ENCODE results near the gene ACSL1. TPM values are rescaled to one million over a fixed set of nuclear protein-coding genes. Genes with fewer than 3 reads are reported as not detected.

ACSL1 gene
- total and polyA plus RNA-seq, 9 of the 15 experiments (the other 6 are each of a cell fraction or from before 2014, with no cell fraction given): 6.7 to 24.1 (median 15.0) TPM

- ATAC-seq: no peak
- Histone ChIP-seq H3K79me2 (ENCODE audit: control insufficient read depth, insufficient read depth, low read length) (peaks cover 2% of the 10 kb centered on the region; the same call in 1 of the 3 replicates), H3K9me3 (replicated peaks; ENCODE audit: control insufficient read depth, insufficient read depth, low read depth, low read length) (no peaks in the 10 kb centered on the region), H3K27ac (ENCODE audit: extremely low read depth, low read depth, low read length) (no peak overlapping the region), H4K20me1 (replicated peaks; ENCODE audit: control insufficient read depth, insufficient read depth, low read length) (no peaks in the 10 kb centered on the region; the same call in 1 of the 2 replicates), H3K36me3 (ENCODE audit: control insufficient read depth, insufficient read depth, low read length) (no peaks in the 10 kb centered on the region), H2AFZ (ENCODE audit: low read depth, low read length) (no peak overlapping the region), H3K9me1 (ENCODE audit: control insufficient read depth, insufficient read depth, low read length) (no peaks in the 10 kb centered on the region), H3K4me3 (no peak overlapping the region), H3K9ac (ENCODE audit: insufficient read depth in 1 of 2, low read depth in 2 of 2, low read length in 2 of 2) (no peak overlapping the region), H3K27me3 (ENCODE audit: control insufficient read depth in 2 of 2, insufficient read depth in 2 of 2, low read length in 2 of 2) (no peaks in the 10 kb centered on the region), H3K4me2 (ENCODE audit: insufficient read depth, low read length) (no peak overlapping the region), H3K4me1 (replicated peaks in 1 of 2; ENCODE audit: control insufficient read depth in 2 of 2, insufficient read depth in 2 of 2, low read length in 2 of 2) (peaks cover 4 to 37% of the 10 kb centered on the region in 2 experiments; a peak in 4 of 5 replicates)
- TF ChIP-seq, protein P1, sequence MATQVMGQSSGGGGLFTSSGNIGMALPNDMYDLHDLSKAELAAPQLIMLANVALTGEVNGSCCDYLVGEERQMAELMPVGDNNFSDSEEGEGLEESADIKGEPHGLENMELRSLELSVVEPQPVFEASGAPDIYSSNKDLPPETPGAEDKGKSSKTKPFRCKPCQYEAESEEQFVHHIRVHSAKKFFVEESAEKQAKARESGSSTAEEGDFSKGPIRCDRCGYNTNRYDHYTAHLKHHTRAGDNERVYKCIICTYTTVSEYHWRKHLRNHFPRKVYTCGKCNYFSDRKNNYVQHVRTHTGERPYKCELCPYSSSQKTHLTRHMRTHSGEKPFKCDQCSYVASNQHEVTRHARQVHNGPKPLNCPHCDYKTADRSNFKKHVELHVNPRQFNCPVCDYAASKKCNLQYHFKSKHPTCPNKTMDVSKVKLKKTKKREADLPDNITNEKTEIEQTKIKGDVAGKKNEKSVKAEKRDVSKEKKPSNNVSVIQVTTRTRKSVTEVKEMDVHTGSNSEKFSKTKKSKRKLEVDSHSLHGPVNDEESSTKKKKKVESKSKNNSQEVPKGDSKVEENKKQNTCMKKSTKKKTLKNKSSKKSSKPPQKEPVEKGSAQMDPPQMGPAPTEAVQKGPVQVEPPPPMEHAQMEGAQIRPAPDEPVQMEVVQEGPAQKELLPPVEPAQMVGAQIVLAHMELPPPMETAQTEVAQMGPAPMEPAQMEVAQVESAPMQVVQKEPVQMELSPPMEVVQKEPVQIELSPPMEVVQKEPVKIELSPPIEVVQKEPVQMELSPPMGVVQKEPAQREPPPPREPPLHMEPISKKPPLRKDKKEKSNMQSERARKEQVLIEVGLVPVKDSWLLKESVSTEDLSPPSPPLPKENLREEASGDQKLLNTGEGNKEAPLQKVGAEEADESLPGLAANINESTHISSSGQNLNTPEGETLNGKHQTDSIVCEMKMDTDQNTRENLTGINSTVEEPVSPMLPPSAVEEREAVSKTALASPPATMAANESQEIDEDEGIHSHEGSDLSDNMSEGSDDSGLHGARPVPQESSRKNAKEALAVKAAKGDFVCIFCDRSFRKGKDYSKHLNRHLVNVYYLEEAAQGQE (IDR thresholded peaks at IDR 0.05; ENCODE audit: borderline replicate concordance): peak; percentile 38; the same call in 1 of the 2 replicates
- TF ChIP-seq, protein P1 (CRISPR knock-in tag; IDR thresholded peaks at IDR 0.05; ENCODE audit: low read depth): no peak
- no peak for TF ChIP-seq ZNF644 (tag; IDR thresholded peaks at IDR 0.05; ENCODE audit: low read depth)
- no peak for FAIRE-seq
- POLR2A ChIA-PET: interaction anchor here (0.8 kb wide), 1 partner anchor 16 kb away, joined by 4 read pairs; no protein-coding TSS in a partner anchor
- in situ Hi-C loops (cut with MboI) (no loop called here), intact Hi-C loops (cut with micrococcal nuclease) (no loop called here)
- CTCF ChIA-PET (ENCODE audit: low intra/inter-chr PET ratio): no interaction called here
- 44% methylated on average over 1 of the region's 1 CpG for WGBS (ENCODE audit: insufficient coverage, low coverage, missing lambda C conversion rate)
- BruUV-seq (replicated peaks): no TSS peak
- DNase-seq (ENCODE audit: extremely low read depth in 1 of 4, low spot score in 3 of 4): no peak
Observed at GRCh38 chr4:184808713-184809050, 17.1 kb downstream of the ACSL1 start.

Measured in K562 (cell line).